ENCODE measurements around the gene SDHAF1. TPM values are rescaled to one million over a fixed set of nuclear protein-coding genes. Genes with fewer than 3 reads are reported as not detected.

SDHAF1 gene
- total RNA-seq, 1 experiment from 2014 or later: 21.0 TPM

- no TSS peak for BruUV-seq (replicated peaks)
- intact Hi-C loops (cut with micrococcal nuclease): no loop called here
- no peaks in the 10 kb centered on the region for H3K9me2 ChIP-seq (ENCODE audit: insufficient read depth)
- no peak overlapping the region for H3K27ac ChIP-seq (ENCODE audit: low read depth, low read length)
- no peak overlapping the region for H3K9ac ChIP-seq (ENCODE audit: low read length)
- ATAC-seq: no peak
- TF ChIP-seq SIN3A (IDR thresholded peaks at IDR 0.05; ENCODE audit: low read depth): no peak
- TF ChIP-seq CEBPB (IDR thresholded peaks at IDR 0.05; ENCODE audit: low read depth): no peak
- TF ChIP-seq EZH2phosphoT487 (IDR thresholded peaks at IDR 0.05; ENCODE audit: borderline replicate concordance): no peak
- TF ChIP-seq EGR1 (IDR thresholded peaks at IDR 0.05; ENCODE audit: low read depth): no peak
- no peak for TF ChIP-seq ZNF274 (IDR thresholded peaks at IDR 0.05; ENCODE audit: low read depth, low read length)
- TF ChIP-seq POLR2AphosphoS5 (IDR thresholded peaks at IDR 0.05; ENCODE audit: low read depth, low read length): no peak
- no peak for TF ChIP-seq ATF3 (IDR thresholded peaks at IDR 0.05)
- TF ChIP-seq YY1 (IDR thresholded peaks at IDR 0.05; ENCODE audit: extremely low read depth, insufficient replicate concordance, low read depth, low read length): no peak
- no peak for TF ChIP-seq ELF1 (IDR thresholded peaks at IDR 0.05; ENCODE audit: borderline replicate concordance, low read depth)
- TF ChIP-seq RAD21 (IDR thresholded peaks at IDR 0.05; ENCODE audit: low read depth): no peak
- TF ChIP-seq SP1 (IDR thresholded peaks at IDR 0.05; ENCODE audit: low read depth): no peak
- no peak for TF ChIP-seq POLR2A (IDR thresholded peaks at IDR 0.05; ENCODE audit: borderline replicate concordance, extremely low read depth, insufficient read depth, insufficient read length)
- TF ChIP-seq ZFX (IDR thresholded peaks at IDR 0.05): no peak
- no peak for TF ChIP-seq FOSL1 (IDR thresholded peaks at IDR 0.05; ENCODE audit: low read depth)
- ChIA-PET CTCF (no interaction called here), POLR2A (interaction anchor here (0.6 kb wide), 1 partner anchor 28 kb away, joined by 5 read pairs; no protein-coding TSS in a partner anchor), RAD21 (ENCODE audit: low non-redundant PET in 1 of 2, low total read pairs in 2 of 2, uncharacterized antibody in 2 of 2, unreplicated experiment in 2 of 2) (no interaction called here)
- H3K4me1 ChIP-seq (ENCODE audit: control insufficient read depth in 1 of 2, insufficient read depth in 2 of 2, low read length in 2 of 2): no peaks in the 10 kb centered on the region
- no peak for DNase-seq (ENCODE audit: low read depth, low spot score)
- H3K4me2 ChIP-seq (ENCODE audit: low read length): no peak overlapping the region
- no peaks in the 10 kb centered on the region for H3K79me2 ChIP-seq (ENCODE audit: insufficient read depth, low read length)
- H3K27me3 ChIP-seq (ENCODE audit: insufficient read depth, low read length): no peaks in the 10 kb centered on the region
- H3K36me3 ChIP-seq (ENCODE audit: control insufficient read depth in 1 of 2, insufficient read depth in 2 of 2, low read length in 2 of 2): no peaks in the 10 kb centered on the region
- H2AFZ ChIP-seq (ENCODE audit: low read depth, low read length, poor library complexity, severe bottlenecking): no peak overlapping the region
- no peaks in the 10 kb centered on the region for H4K20me1 ChIP-seq (ENCODE audit: insufficient read depth)
- no peaks in the 10 kb centered on the region for H3K9me3 ChIP-seq (ENCODE audit: control insufficient read depth in 1 of 2, insufficient read depth in 1 of 2, low read depth in 1 of 2, low read length in 2 of 2)
- no peak overlapping the region for H3K4me3 ChIP-seq (replicated peaks in 1 of 2; ENCODE audit: low read depth in 1 of 2, low read length in 2 of 2)
These were observed 46.8 kb downstream of the SDHAF1 start for GRCh38 chr19:36041831-36042230.
